Endothelial cell of umbilical vein (primary cell): ENCODE data around the gene ANKFN1. TPM values are rescaled to one million over a fixed set of nuclear protein-coding genes. Genes with fewer than 3 reads are reported as not detected.

ENCODE experiments used
- BruUV-seq: library from RNA; stranded (reverse); fragments of 400-500 nt; replicated peaks from 2 replicates; lab custom pipeline; 2021; lab: Mats Ljungman, UMichigan
- CTCF ChIA-PET: fragments of 300-600, 350-600 bp; sonication (Branson Sonifier 250); formaldehyde crosslinking; loops from one replicate; lab custom pipeline; 2021; ENCODE audit warnings: antibody characterized with exemption, inconsistent platforms; lab: Charles Lee
- POLR2A ChIA-PET: fragments of 300-600, 350-600 bp; sonication (Branson Sonifier 250); formaldehyde crosslinking; loops from one replicate; lab custom pipeline; 2021; ENCODE audit warnings: antibody characterized with exemption, inconsistent platforms; lab: Charles Lee
- DNase-seq: peaks from one replicate; pipeline ENCODE4 v3.0.0-alpha.2; 2011; ENCODE audit warnings: low read depth, low spot score
- FAIRE-seq: peaks from 2 replicates; lab custom pipeline; 2011; peaks lifted over from hg19 to GRCh38; lab: Jason Lieb, UNC
- H2AFZ ChIP-seq: 2 replicates; pipeline ENCODE4 v1.6.0; 2012; ENCODE audit warnings: low read depth, low read length, control low read depth, inconsistent platforms
- H3K27ac ChIP-seq: 2 replicates; pipeline ENCODE4 v1.5.1; 2011; ENCODE audit warnings: low read depth, mild to moderate bottlenecking, control low read depth, low read length, moderate library complexity; ENCODE audit not compliant: insufficient read depth
- H3K27me3 ChIP-seq, 2 experiments: 2 replicates each; pipeline versions ENCODE4 v1.6.0 to v1.6.1; 2011; ENCODE audit warnings: low read length in 2 of 2, mixed read lengths in 1 of 2; ENCODE audit not compliant: control insufficient read depth in 2 of 2, insufficient read depth in 2 of 2
- H3K36me3 ChIP-seq, 2 experiments: 2 replicates in 1 of 2; 3 replicates in 1 of 2; pipeline ENCODE4 v1.5.1; 2011; ENCODE audit warnings: low read length in 2 of 2, mild to moderate bottlenecking in 1 of 2, moderate library complexity in 1 of 2; ENCODE audit not compliant: control insufficient read depth in 2 of 2, insufficient read depth in 2 of 2; ENCODE audit errors: extremely low read depth in 1 of 2
- H3K4me1 ChIP-seq: 3 replicates; pipeline ENCODE4 v1.5.1; 2011; ENCODE audit warnings: mild to moderate bottlenecking, low read length; ENCODE audit not compliant: control insufficient read depth, insufficient read depth; ENCODE audit errors: extremely low read depth
- H3K4me2 ChIP-seq: 2 replicates; pipeline ENCODE4 v1.6.1; 2011; ENCODE audit warnings: low read length, control low read depth, mixed read lengths; ENCODE audit not compliant: insufficient read depth
- H3K4me3 ChIP-seq, 3 experiments: fragments of 200-600 bp in 1 of 3; sonication (generic), shearing (Covaris generic) in 1 of 3; replicated peaks in 1 of 3; 2 replicates each; pipeline ENCODE4 v1.5.1; 2011 to 2016; ENCODE audit warnings: control low read depth in 3 of 3, low read length in 3 of 3, mild to moderate bottlenecking in 2 of 3, inconsistent platforms in 1 of 3, low read depth in 1 of 3, moderate library complexity in 1 of 3; ENCODE audit not compliant: insufficient read depth in 1 of 3
- H3K79me2 ChIP-seq: 2 replicates; pipeline ENCODE4 v1.6.0; 2012; ENCODE audit warnings: low read length, inconsistent platforms; ENCODE audit not compliant: control insufficient read depth, insufficient read depth
- H3K9ac ChIP-seq: replicated peaks from 2 replicates; pipeline ENCODE3; 2011; ENCODE audit warnings: low read length, control low read depth; ENCODE audit not compliant: insufficient read depth; ENCODE audit errors: extremely low read depth
- H3K9me1 ChIP-seq: replicated peaks from 3 replicates; pipeline ENCODE4 v1.6.0; 2011; ENCODE audit warnings: mild to moderate bottlenecking, low read length; ENCODE audit not compliant: control insufficient read depth, insufficient read depth; ENCODE audit errors: extremely low read depth
- H3K9me3 ChIP-seq: replicated peaks from 2 replicates; pipeline ENCODE4 v1.5.1; 2012; ENCODE audit warnings: low read length, inconsistent platforms; ENCODE audit not compliant: control insufficient read depth, insufficient read depth
- H4K20me1 ChIP-seq: replicated peaks from 2 replicates; pipeline ENCODE3; 2011; ENCODE audit warnings: mild to moderate bottlenecking, low read length; ENCODE audit not compliant: control insufficient read depth, insufficient read depth; ENCODE audit errors: extremely low read depth
- EZH2 ChIP-seq: IDR thresholded peaks from 2 replicates; pipeline ENCODE4 v1.6.1; 2012; ENCODE audit warnings: borderline replicate concordance, low read depth, mild to moderate bottlenecking, moderate library complexity, low read length, inconsistent platforms; ENCODE audit not compliant: severe bottlenecking
- FOS ChIP-seq: IDR thresholded peaks from 2 replicates; pipeline ENCODE4 v1.6.1; 2011; ENCODE audit warnings: mild to moderate bottlenecking, low read length, moderate library complexity, borderline replicate concordance; ENCODE audit not compliant: insufficient read depth
- GATA2 ChIP-seq: IDR thresholded peaks from 2 replicates; pipeline ENCODE4 v1.7.0; 2011; ENCODE audit warnings: low read depth, mild to moderate bottlenecking, moderate library complexity, mixed read lengths, low read length; ENCODE audit not compliant: insufficient read length, insufficient read depth
- JUN ChIP-seq: IDR thresholded peaks from 2 replicates; pipeline ENCODE4 v1.6.1; 2011; ENCODE audit warnings: borderline replicate concordance, low read depth; ENCODE audit not compliant: insufficient read length, insufficient read depth
- MAX ChIP-seq: IDR thresholded peaks from 2 replicates; pipeline ENCODE4 v1.6.1; 2011; ENCODE audit not compliant: insufficient read depth, insufficient read length
- MYC ChIP-seq: IDR thresholded peaks from one replicate; pipeline ENCODE4 v1.6.1; 2011; ENCODE audit warnings: mild to moderate bottlenecking, low read depth, low read length
- POLR2A ChIP-seq: IDR thresholded peaks from 2 replicates; pipeline ENCODE4 v1.6.1; 2012; ENCODE audit warnings: low read depth, mild to moderate bottlenecking, control low read depth, low read length
- POLR2AphosphoS5 ChIP-seq: IDR thresholded peaks from 2 replicates; pipeline ENCODE4 v1.6.1; 2012; ENCODE audit warnings: low read depth, mild to moderate bottlenecking, control low read depth, low read length, moderate library complexity; ENCODE audit not compliant: insufficient read depth
- dilution Hi-C: fragments of 300-500 bp; cut with MboI; formaldehyde crosslinking; loops from one replicate; pipeline ENCODE4 v1.15.0; 2019; ENCODE audit warnings: low sequenced_read_pairs; ENCODE audit not compliant: extremely low pct_ligation_motif_present
- intact Hi-C: fragments of 100-400 bp; cut with micrococcal nuclease; formaldehyde crosslinking; loops from one replicate; pipeline ENCODE4 v1.10.0; 2022
- polyA plus RNA-seq, 4 experiments: library from polyadenylated mRNA; depleted of rRNA in 3 of 4; stranded (reverse) in 3 of 4; unstranded in 1 of 4; fragments of >200 nt; gene quantifications; 2 replicates each; pipeline versions ENCODE4 v1.2.1 to v1.2.3, GENCODE V29; 2011 to 2012; ENCODE audit warnings: missing spikeins in 1 of 4
- total RNA-seq: library from RNA; stranded (reverse); gene quantifications from 2 replicates; pipeline ENCODE4 v1.2.3, GENCODE V29; 2021
- TF ChIP-seq, protein P1 (sequence below), 2 donors: IDR thresholded peaks; 1 replicate in 1 of 2; 2 replicates in 1 of 2; pipeline ENCODE4 v1.5.1; 2011; ENCODE audit warnings: low read length in 2 of 2, mild to moderate bottlenecking in 2 of 2, moderate library complexity in 2 of 2, control low read depth in 1 of 2, inconsistent platforms in 1 of 2, low read depth in 1 of 2; ENCODE audit not compliant: insufficient read depth in 1 of 2; ENCODE audit errors: extremely low read depth in 1 of 2

Gene ANKFN1
- total and polyA plus RNA-seq, 2 donors (not counting 3 experiments of a cell fraction or from before 2014, with no cell fraction given) = 0.15 TPM; not detected in 1

DNA sequence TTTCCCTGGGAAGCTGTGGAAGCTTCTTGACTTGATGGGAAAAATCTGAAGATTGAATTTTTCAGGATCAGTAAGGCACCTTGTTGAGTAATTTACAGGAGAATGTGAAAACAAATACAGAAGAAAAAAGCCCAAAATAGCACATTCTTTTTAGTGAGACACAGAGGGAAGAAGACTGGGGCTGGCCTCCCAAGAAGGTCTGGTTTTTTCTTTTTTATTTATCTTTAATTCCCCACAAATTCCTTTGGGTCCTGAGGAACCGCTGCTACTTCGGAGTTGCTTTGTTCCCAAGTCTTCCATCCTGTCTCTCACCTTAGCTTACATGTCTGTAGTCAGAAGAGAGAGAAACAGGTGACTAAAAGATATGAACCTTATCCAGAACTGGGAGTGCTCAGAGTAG, 273.6 kb downstream of the ANKFN1 start:
- H3K27me3 ChIP-seq = no peaks in the 10 kb centered on the region
- peaks cover 4% of the 10 kb centered on the region for H3K4me1 ChIP-seq
- H3K27ac ChIP-seq = no peak overlapping the region
- H3K4me3 ChIP-seq = no peak overlapping the region
- ChIA-PET POLR2A (interaction anchor here (0.6 kb wide), 1 partner anchor 33 kb away, joined by 6 read pairs; no protein-coding TSS in a partner anchor), CTCF (no interaction called here)
- no peaks in the 10 kb centered on the region for H3K9me3 ChIP-seq
- H4K20me1 ChIP-seq = no peaks in the 10 kb centered on the region
- DNase-seq (no peak), FAIRE-seq (peak; percentile 21)
- no peak overlapping the region for H2AFZ ChIP-seq
- BruUV-seq = no TSS peak
- H3K79me2 ChIP-seq = no peaks in the 10 kb centered on the region
- dilution Hi-C loops (no loop called here), intact Hi-C loops (no loop called here)
- no peaks in the 10 kb centered on the region for H3K9me1 ChIP-seq
- no peaks in the 10 kb centered on the region for H3K36me3 ChIP-seq
- H3K9ac ChIP-seq = no peak overlapping the region
- TF ChIP-seq, protein P1, sequence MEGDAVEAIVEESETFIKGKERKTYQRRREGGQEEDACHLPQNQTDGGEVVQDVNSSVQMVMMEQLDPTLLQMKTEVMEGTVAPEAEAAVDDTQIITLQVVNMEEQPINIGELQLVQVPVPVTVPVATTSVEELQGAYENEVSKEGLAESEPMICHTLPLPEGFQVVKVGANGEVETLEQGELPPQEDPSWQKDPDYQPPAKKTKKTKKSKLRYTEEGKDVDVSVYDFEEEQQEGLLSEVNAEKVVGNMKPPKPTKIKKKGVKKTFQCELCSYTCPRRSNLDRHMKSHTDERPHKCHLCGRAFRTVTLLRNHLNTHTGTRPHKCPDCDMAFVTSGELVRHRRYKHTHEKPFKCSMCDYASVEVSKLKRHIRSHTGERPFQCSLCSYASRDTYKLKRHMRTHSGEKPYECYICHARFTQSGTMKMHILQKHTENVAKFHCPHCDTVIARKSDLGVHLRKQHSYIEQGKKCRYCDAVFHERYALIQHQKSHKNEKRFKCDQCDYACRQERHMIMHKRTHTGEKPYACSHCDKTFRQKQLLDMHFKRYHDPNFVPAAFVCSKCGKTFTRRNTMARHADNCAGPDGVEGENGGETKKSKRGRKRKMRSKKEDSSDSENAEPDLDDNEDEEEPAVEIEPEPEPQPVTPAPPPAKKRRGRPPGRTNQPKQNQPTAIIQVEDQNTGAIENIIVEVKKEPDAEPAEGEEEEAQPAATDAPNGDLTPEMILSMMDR (IDR thresholded peaks at IDR 0.05; ENCODE audit: extremely low read depth in 1 of 2, insufficient read depth in 1 of 2, low read depth in 1 of 2, low read length in 2 of 2) = no peak
- TF ChIP-seq JUN (no peak), GATA2 (no peak), MAX (no peak), FOS (no peak), POLR2A (no peak), MYC (no peak), EZH2 (no peak), POLR2AphosphoS5 (no peak)
- no peak overlapping the region for H3K4me2 ChIP-seq
